Measurements from ENCODE around the gene SLC28A1.

SLC28A1 gene

GRCh38 chr15:84859144-84859543 is 25.3 kb upstream of the SLC28A1 start:
- TF ChIP-seq CTCF (IDR thresholded peaks at IDR 0.05; ENCODE audit: control insufficient read depth, insufficient read depth, low read depth, low read length, missing control alignments): no peak
- H3K4me3 ChIP-seq (ENCODE audit: control insufficient read depth, low read depth, low read length): no peak overlapping the region
- no peak for DNase-seq (ENCODE audit: low read depth)

- no peak for DNase-seq (ENCODE audit: low read depth)
- H3K4me3 ChIP-seq (ENCODE audit: control insufficient read depth, low read depth, low read length): no peak overlapping the region
- no peak for TF ChIP-seq CTCF (IDR thresholded peaks at IDR 0.05; ENCODE audit: control insufficient read depth, insufficient read depth, low read depth, low read length, missing control alignments)
Measured at GRCh38 chr15:84859651-84860050, 24.8 kb upstream of the SLC28A1 start.

- no peak for TF ChIP-seq CTCF (IDR thresholded peaks at IDR 0.05; ENCODE audit: control insufficient read depth, insufficient read depth, low read depth, low read length, missing control alignments)
- DNase-seq (ENCODE audit: low read depth): no peak
- no peak overlapping the region for H3K4me3 ChIP-seq (ENCODE audit: control insufficient read depth, low read depth, low read length)
Measured at GRCh38 chr15:84861781-84862180, 22.7 kb upstream of the SLC28A1 start.

- no peak for TF ChIP-seq CTCF (IDR thresholded peaks at IDR 0.05; ENCODE audit: control insufficient read depth, insufficient read depth, low read depth, low read length, missing control alignments)
- no peak for DNase-seq (ENCODE audit: low read depth)
Measured at GRCh38 chr15:84862214-84862975, 22.1 kb upstream of the SLC28A1 start.

GRCh38 chr15:84863565-84864443 is 20.7 kb upstream of the SLC28A1 start:
- TF ChIP-seq CTCF (IDR thresholded peaks at IDR 0.05; ENCODE audit: control insufficient read depth, insufficient read depth, low read depth, low read length, missing control alignments): peak; percentile 48
- no peak overlapping the region for H3K4me3 ChIP-seq (ENCODE audit: control insufficient read depth, low read depth, low read length)
- peak; percentile 4 for DNase-seq (ENCODE audit: low read depth)

More at GRCh38 chr15:84862214-84862975, 22.1 kb upstream of the SLC28A1 start:
- no peak overlapping the region for H3K4me3 ChIP-seq (ENCODE audit: control insufficient read depth, low read depth, low read length)

GRCh38 chr15:84864444-84864795 is 20.0 kb upstream of the SLC28A1 start:
- no peak for TF ChIP-seq CTCF (IDR thresholded peaks at IDR 0.05; ENCODE audit: control insufficient read depth, insufficient read depth, low read depth, low read length, missing control alignments)
- DNase-seq (ENCODE audit: low read depth): no peak
- no peak overlapping the region for H3K4me3 ChIP-seq (ENCODE audit: control insufficient read depth, low read depth, low read length)

Measured in AG09309 (cell line).